T-helper 9 cell (primary cell): ENCODE data around the gene SLC44A3.
"Not testable (repeated sequence)": the region's sequence is repeated elsewhere in the genome, so short reads cannot be mapped to it uniquely, and the experiment has no call there.

Experiments used
- DNase-seq: peaks from one replicate; pipeline ENCODE4 v3.0.0-alpha.2; 2020

The SLC44A3 gene

DNA sequence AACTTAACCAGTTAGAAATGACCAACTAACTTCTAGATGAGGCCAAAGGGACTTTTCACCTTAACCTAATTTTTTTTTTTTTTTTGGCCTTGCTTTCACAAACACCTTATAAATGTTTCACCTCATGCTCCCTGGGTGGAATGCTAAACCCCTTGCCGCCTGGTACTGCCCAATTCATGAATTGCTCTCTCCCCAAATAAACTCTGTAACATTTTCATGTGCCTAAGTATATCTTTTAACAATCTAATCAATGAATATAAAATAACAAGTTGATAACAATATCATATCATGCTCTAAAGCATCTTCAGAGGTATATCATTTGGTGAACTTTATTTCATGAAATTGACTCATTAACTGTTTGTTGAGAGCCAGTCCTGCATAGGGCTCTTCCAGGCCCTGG, 117.7 kb downstream of the SLC44A3 start:
- DNase-seq, result no peak

DNA sequence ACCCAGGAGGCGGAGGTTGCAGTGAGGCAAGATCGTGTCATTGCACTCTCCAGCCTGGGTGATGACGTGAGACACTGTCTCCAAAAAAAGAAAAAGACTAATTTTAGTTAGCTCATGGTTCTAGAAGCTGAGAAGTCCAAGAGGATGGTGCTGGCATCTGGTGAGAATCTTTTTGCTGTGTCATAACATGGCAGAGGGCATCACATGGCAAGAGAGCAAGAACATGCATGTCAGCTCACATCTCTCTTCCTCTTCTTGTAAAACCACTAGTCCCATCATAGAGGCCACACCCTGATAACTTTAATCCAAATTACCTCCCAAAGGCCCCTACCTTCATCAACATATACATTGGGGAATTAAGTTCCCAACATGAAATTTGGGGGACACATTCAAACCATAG, 120.6 kb downstream of the SLC44A3 start:
- DNase-seq, result no peak

DNA sequence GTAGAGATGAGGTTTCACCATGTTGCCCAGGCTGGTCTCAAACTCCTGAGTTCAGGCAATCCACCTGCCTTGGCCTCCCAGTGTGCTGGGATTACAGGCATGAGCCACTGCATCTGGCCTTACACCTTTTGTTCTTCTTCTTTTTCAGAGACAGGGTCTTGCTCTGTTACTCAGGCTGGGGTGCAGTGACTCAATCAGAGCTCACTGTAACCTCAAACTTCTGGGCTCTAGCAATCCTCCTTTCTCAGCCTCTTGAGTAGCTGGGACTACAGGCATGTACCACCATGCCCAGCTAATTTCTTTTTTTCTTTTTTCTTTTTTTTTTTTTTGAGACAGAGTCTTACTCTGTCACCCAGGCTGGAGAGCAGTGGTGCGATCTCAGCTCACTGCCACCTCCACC, 121.3 kb downstream of the SLC44A3 start:
- not testable (repeated sequence) for DNase-seq

- no peak for DNase-seq
Measured at GRCh38 chr1:94942171-94943128, 122.3 kb downstream of the SLC44A3 start.
